Astrocyte of the cerebellum (primary cell): ENCODE data around the gene GDNF.
"Not testable (repeated sequence)": the region's sequence is repeated elsewhere in the genome, so short reads cannot be mapped to it uniquely, and the experiment has no call there.

ENCODE experiments used
- DNase-seq: peaks from one replicate; pipeline ENCODE4 v3.0.0-alpha.2; 2011; ENCODE audit warnings: low read depth
- H3K4me3 ChIP-seq: 2 replicates; pipeline ENCODE4 v1.5.1; 2011; ENCODE audit warnings: mild to moderate bottlenecking, low read depth, low read length, moderate library complexity
- CTCF ChIP-seq: IDR thresholded peaks from 2 replicates; pipeline ENCODE4 v1.5.1; 2012; ENCODE audit warnings: low read length, low read depth, moderate library complexity, mild to moderate bottlenecking; ENCODE audit errors: missing control alignments
- in situ Hi-C: cut with HindIII; loops from 2 replicates; pipeline ENCODE4 v1.10.0; 2017; ENCODE audit warnings: low sequenced_read_pairs

The GDNF gene

DNA sequence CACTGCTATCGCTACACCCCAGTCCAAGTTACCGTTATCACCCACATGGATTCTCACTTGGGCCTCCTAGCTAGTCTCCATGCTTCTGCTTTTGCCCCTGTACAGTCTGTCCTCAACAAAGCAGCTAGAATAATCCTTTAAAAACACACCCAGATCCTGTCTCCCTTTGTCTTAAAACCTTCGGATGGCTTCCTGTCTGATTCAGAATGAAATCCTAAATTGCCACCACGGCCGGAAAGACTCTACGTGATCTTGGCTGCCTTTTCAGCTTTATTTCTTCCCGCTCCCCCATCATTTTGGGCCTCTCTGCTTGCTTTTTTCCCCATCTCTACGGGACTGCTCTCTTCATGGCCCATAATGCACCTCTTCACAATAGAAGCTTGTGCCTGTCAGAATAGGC is 33.4 kb downstream of the GDNF start:
- DNase-seq, result no peak
- H3K4me3 ChIP-seq, result no peak overlapping the region
- in situ Hi-C loops, result no loop called here
- no peak for TF ChIP-seq CTCF

- in situ Hi-C loops, result no loop called here
- no peak overlapping the region for H3K4me3 ChIP-seq
- TF ChIP-seq CTCF, result no peak
- DNase-seq, result no peak
These were observed 33.8 kb downstream of the GDNF start for GRCh38 chr5:37806016-37806415.

DNA sequence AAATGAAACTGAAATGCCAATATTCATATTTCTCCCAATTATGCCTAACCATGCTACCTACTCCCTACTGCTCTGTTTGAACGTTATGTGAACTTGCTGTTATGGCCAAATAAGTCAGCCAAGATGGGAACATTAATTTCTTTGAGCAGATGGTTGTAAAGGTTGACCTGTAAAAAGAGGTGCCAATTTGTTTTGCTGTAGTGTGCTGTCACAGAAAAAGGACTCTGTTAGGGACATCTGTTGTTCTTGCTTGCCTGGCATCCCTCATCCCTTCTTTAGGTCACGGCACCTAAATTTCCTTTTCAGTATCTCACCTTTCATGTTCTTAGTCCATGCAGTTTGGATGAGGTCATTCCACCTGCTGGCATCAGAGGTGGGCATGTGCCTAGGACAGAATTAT is 35.4 kb downstream of the GDNF start:
- TF ChIP-seq CTCF, result no peak
- DNase-seq, result no peak
- no peak overlapping the region for H3K4me3 ChIP-seq
- in situ Hi-C loops, result no loop called here

DNA sequence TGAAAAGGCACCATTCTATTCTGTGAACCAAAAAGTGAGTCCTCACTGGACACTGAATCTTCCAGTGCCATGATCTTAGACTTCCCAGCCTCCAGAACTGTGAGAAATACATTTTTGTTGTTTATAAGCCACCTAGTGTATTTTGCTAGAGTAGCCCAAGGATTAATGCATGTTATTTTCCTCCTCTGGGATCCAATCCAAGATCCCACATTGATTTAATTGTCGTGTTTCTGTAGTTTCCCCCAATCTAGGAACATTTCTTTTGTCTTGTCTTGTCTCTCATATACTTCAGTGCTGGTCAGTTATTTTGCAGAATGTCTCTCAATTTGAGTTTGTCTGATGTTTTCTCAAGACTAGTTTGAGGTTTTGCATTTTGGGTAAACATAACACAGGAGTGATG is 36.4 kb downstream of the GDNF start:
- in situ Hi-C loops, result no loop called here
- TF ChIP-seq CTCF, result no peak
- H3K4me3 ChIP-seq, result no peak overlapping the region
- DNase-seq, result no peak

DNA sequence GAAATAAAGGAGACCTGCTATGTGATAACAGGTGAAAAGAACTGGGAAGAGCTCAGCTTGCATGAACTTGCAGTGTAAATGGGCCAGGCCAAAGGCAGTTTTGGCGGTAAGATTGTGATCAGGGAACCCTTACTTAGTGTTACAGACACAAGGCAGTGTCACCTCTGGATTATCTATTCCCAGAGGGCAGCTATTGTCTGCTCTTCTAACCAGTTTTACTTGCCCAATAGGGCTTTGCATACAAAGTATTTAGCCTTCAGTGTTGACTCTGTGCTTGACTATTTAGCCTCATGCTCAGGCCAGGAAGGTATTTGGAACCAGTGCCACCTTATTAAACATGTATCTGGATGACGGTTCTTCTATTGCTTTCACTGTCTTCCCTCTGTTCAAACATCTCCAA is 38.3 kb downstream of the GDNF start:
- no peak overlapping the region for H3K4me3 ChIP-seq
- TF ChIP-seq CTCF, result no peak
- no peak for DNase-seq
- in situ Hi-C loops, result no loop called here

- in situ Hi-C loops, result no loop called here
- no peak for TF ChIP-seq CTCF
- no peak overlapping the region for H3K4me3 ChIP-seq
- no peak for DNase-seq
These were observed 39.9 kb downstream of the GDNF start for GRCh38 chr5:37799865-37800421.

DNA sequence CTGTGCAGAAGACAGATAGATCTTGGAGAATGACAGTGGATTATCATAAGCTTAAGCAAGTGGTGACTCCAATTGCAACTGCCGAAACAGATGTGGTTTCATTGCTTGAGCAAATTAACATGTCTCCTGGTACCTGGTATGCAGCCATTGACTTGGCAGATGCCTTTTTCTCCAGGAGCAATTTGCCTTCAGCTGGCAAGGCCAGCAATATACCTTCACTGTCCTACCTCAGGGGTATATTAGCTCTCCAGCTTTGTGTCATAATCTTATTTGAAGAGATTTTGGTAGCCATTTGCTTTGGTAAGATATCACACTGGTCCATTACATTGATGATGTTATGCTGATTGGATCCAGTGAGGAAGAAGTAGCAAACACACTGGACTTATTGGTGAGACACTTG is 43.4 kb downstream of the GDNF start:
- in situ Hi-C loops, H3K4me3 ChIP-seq: not testable (repeated sequence)

GRCh38 chr5:37795292-37795691 is 44.5 kb downstream of the GDNF start:
- in situ Hi-C loops, DNase-seq, H3K4me3 ChIP-seq: not testable (repeated sequence)

More for the DNA sequence above, 43.4 kb downstream of the GDNF start:
- not testable (repeated sequence) for DNase-seq
